ENCODE data around the gene SPTAN1.

GRCh38 chr9:128552744-128553440, 505 bp downstream of the SPTAN1 start:
- no peak for TF ChIP-seq POLR2AphosphoS5 (IDR thresholded peaks at IDR 0.05; ENCODE audit: insufficient read depth, low read depth, low read length)
- TF ChIP-seq CTCF (IDR thresholded peaks at IDR 0.05; ENCODE audit: extremely low read depth in 1 of 2, insufficient read depth in 1 of 2, low read depth in 1 of 2, low read length in 2 of 2) = no peak
- TF ChIP-seq POLR2A (IDR thresholded peaks at IDR 0.05; ENCODE audit: low read depth, low read length) = no peak
- no peak for TF ChIP-seq MYC (IDR thresholded peaks at IDR 0.05; ENCODE audit: low read depth, low read length)
- no peak for TF ChIP-seq MAX (IDR thresholded peaks at IDR 0.05; ENCODE audit: insufficient read depth, insufficient read length)
- no peak for TF ChIP-seq EZH2 (IDR thresholded peaks at IDR 0.05; ENCODE audit: borderline replicate concordance, low read depth, low read length, severe bottlenecking)
- no peak for TF ChIP-seq JUN (IDR thresholded peaks at IDR 0.05; ENCODE audit: borderline replicate concordance, insufficient read depth, insufficient read length, low read depth)
- TF ChIP-seq GATA2 (IDR thresholded peaks at IDR 0.05; ENCODE audit: insufficient read depth, insufficient read length, low read depth, low read length) = no peak
- TF ChIP-seq FOS (IDR thresholded peaks at IDR 0.05; ENCODE audit: borderline replicate concordance, insufficient read depth, low read length) = no peak

All from endothelial cell of umbilical vein (primary cell).